ENCODE results near the gene INAFM2.

The INAFM2 gene

GRCh38 chr15:40330368-40330836, 6.9 kb downstream of the INAFM2 start:
- DNase-seq, result no peak

DNA sequence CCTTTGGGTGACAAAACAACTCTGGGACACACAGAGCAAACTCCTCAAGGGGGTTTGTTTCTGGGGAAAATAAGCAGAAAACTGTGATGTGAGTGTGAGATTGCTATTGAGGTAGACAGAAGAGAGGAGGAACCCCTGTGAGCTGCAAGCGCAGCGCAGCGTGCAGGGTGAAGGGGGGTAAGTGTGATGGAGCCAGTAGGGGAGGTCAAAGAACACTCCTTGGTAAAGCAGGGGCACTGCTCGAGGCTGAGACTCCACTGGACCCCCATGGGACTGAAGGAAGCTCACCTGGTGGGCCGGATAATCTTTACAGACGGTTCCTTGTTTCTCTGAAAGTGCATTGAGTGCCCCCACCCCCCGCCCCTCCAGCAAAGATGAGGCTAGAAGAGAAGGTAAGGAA, 7.5 kb downstream of the INAFM2 start:
- DNase-seq, result no peak

- no peak for DNase-seq
Observed at GRCh38 chr15:40331637-40332036, 8.1 kb downstream of the INAFM2 start.

- no peak for DNase-seq
Observed at GRCh38 chr15:40332113-40332781, 8.8 kb downstream of the INAFM2 start.

GRCh38 chr15:40333922-40334492, 10.5 kb downstream of the INAFM2 start:
- no peak for DNase-seq

- no peak for DNase-seq
Observed at GRCh38 chr15:40334541-40334940, 11.0 kb downstream of the INAFM2 start.

GRCh38 chr15:40334941-40335795, 11.7 kb downstream of the INAFM2 start:
- no peak for DNase-seq

GRCh38 chr15:40335938-40336743, 12.6 kb downstream of the INAFM2 start:
- no peak for DNase-seq

DNA sequence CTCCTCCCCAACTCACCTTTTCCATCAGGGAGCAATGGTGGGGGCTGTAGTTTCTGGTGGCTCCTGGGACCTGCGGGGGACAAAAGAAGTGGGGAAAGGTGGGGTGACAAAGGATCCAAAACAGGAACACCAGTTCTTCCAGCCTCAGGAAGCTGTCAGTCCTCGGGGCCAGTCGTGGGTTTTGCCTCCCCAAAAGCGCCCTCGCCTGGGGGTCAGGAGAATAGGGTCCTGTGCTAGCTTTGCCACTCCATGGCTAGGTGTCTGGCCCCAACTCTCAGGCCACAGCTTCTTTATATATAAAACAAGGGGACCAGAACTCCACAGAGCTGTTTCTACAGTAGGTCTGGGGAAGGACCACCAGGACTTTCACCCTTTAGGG, 13.2 kb downstream of the INAFM2 start:
- DNase-seq, result no peak

DNA sequence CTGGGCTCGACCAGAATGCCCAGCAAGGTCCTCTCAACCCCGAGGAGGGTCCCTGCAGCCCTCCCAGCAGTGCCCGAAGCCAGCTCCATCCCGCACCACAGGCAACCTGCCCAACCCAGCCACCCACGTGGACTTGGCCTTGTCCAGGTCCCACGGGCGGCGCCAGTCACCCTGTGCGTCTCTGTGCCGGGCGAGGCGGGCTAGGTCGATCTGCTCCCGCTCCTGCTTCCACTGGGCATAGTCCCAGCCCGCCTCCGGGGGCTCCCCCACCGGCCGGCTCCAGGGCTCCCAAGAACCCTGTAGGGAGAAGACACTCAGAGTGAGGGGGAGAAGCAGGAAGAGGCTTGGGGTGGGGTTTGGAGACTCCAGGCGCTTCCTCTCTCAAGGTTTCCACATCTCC, 14.1 kb downstream of the INAFM2 start:
- no peak for DNase-seq

DNA sequence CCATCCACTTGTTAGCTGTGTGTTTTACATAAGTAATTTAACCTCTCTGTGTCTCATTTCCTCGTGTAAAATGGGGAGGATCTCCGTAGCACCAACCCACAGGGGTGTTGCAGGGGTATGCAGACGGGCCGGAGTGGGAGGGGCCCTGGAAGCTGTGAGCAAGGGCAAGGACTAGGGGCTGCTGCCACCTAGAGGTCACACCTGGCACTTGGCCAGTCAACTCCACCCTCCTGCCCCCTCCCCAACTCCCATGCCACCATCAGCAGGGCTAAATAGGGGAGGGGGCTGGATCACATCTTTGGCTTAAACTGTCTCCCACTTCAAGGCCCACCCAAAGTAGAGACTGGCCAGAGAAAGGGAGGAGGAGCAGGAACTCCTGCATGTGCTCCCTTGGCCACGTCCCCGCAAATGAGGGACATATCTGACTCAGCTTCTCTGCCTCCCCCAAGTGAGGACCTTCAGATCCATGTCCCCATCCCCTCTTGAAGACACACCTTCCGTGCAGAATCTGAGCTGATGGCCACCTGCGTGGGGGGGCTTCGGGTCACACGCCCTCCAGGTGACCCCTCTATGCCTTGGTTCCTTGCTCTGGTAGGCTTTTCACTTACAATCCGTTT, 14.7 kb downstream of the INAFM2 start:
- peak; percentile 70 for DNase-seq

GRCh38 chr15:40338921-40339620, 15.6 kb downstream of the INAFM2 start:
- DNase-seq, result no peak

- no peak for DNase-seq
Observed at GRCh38 chr15:40339621-40339945, 16.1 kb downstream of the INAFM2 start.

GRCh38 chr15:40340038-40340739, 16.7 kb downstream of the INAFM2 start:
- no peak for DNase-seq

DNA sequence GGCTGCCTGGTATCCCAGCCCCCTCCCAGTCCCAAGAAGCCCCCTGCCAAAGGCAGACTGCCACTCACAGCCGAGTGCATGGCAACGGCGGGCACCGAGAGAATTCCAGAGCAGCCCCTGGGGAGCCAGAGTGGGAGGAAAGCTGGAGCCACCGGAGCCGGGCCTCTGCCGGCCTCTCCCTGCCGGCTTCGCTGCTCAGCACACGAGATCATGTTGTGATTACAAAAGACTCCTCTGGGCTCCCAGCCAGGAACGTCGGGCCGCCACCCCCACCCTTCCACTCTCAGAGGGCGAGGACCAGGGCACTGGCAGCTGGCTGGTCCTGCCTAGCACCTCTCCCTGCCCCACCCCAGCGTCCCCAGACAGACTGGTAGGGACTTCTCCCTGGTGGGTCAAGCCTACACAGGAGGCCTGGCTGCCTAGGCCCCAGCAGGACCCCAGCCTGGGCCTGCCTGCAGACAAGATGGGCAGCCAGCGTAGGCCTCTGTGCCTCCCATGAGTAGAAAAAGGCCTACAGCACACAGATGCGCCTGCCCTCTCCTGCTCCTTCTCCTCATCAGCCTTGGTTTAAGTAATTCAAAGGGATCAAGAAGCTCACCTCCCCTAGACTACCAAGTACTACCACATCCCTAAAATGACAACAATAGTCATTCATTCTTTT, 17.4 kb downstream of the INAFM2 start, which contains the start of gene CCDC9B:
TSS of gene CCDC9B (minus strand) at position 200 of the 661 bp plus-strand sequence. CDS start at position 80, 120 bp downstream.
- no peak for DNase-seq

- DNase-seq, result no peak
Observed at GRCh38 chr15:40342416-40343320, 19.2 kb downstream of the INAFM2 start.

DNA sequence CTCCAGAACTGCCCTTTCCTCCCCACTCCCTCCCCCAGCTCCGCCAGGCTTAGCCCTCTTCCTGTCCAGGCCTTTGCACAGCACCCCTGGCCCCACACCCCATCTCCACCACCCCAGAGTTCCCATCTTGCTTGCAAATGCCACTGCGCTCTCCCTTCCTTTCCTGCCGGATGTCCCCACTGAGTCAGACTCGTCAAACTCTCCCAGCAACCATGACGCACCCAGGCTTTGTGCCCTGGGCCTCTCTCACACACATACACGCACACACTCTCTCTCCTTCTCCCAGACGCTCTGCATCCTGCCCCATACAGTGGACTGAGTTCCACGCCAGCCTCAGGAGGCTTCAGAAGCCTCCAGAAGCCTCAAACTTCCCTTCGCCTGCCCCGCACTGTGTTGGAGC, 20.0 kb downstream of the INAFM2 start:
- DNase-seq, result no peak

DNA sequence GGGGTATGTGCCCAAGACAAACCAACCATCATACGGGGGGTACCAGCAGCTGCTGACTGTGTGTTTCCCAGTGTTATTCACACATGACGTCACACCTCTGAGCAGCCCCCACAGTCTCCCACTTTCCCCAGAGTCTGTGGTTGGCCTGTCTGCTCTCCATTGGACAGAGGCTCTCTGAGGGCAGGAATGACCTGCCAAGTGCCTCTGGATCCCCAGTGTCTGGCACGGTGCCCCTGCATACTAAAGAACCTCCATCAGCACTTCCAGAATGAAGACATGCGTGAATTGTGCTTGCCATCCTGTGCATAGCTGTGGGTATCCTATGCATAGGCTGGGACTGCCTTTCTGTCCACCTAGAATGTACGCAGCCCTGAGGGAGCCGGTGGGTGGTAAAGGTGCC, 20.7 kb downstream of the INAFM2 start:
- DNase-seq, result no peak

GRCh38 chr15:40344631-40345120, 21.2 kb downstream of the INAFM2 start:
- DNase-seq, result peak; percentile 62

All from activated T-cell treated with anti-CD3 and anti-CD28 coated beads for 4 hours (primary cell).